Posterior vena cava (tissue), 2 donors: ENCODE measurements around the gene ACER3. TPM values are rescaled to one million over a fixed set of nuclear protein-coding genes. Genes with fewer than 3 reads are reported as not detected.

Experiments used
- DNase-seq: peaks from one replicate; pipeline ENCODE4 v3.0.0-alpha.2; 2020; ENCODE audit warnings: low spot score
- intact Hi-C, 2 donors: fragments of 100-400 bp; cut with DNase I; formaldehyde crosslinking; loops; one replicate each; pipeline versions ENCODE4 v1.14.1 to v1.14.2; 2022 to 2023
- total RNA-seq, 2 donors: library from RNA; stranded (reverse); fragmentation: NEBNext Ultra II Directional; extraction: Animal tissue kit (Norgen Biotek cat#: 25700); gene quantifications; one replicate each; pipeline ENCODE4 v1.2.1, GENCODE V29; 2021
- donor health status: DM: yes; HTN: yes; CAD: no.
- donor health status: DM: yes; HTN: yes; CAD: no.

ACER3 gene
- total RNA-seq, 2 donors from 2014 or later, result 22.0 to 27.0 TPM

DNA sequence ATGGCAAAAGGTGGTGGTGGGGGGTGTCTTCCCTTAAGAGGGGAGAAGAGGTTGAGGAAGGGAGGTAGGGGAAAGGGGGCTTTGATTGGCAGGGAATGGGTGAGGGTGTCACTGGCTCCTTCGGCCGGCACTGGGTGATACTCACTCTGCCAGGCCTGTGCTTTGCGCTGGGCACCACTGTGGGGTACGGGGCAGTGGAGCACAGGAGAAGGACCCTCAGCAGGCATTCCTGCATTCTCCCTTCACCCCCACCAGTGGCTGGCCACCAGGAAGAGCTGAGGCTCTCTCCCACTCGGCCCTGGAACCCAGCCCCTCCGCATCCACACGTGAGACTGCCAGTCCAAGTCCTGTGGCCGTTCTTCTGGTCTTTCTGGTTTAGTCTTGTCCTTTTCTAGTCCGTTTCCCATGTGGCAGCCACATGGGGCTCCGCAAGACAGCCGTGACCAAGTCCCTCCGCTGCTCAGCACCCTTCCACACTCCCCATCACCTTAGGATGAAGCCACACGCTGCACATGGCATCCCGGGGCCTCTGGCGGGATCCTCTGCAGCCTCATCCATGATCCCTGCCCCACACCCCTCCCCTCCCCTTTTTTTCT, 214.0 kb downstream of the ACER3 start:
- intact Hi-C loops, result no loop called here
- DNase-seq, result peak; percentile 36

DNA sequence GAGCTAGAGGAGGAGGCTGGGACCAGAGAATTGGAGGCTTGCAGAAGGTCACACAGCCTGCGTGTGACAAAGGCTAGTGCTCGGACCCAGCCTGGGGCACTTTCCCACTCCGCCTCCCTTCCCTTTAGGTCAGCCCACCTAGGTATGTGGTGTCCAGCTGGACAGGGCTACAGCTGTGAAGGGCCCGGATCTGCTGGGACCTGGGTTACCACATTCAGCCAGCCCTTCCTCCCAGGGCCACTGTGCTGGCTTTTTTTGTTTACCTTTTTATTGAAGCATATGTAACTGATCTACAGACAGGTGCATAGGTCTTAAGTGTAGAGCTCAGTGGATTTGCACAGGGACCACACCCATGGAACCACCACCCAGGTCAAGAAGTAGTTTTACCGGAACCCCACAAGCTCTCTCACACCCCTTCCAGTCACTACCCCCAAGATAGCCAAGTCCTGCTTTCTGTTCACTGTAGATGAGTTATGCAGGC, 214.7 kb downstream of the ACER3 start:
- no peak for DNase-seq
- intact Hi-C loops, result no loop called here

Other genes starting within 250 kb of the ACER3 start
- gene LRRC32, start 190.2 kb upstream of the ACER3 start, total RNA-seq, result 100 to 1,000 TPM; 108 to 142 TPM
- gene TSKU, start 77.6 kb upstream of the ACER3 start, total RNA-seq, result 10 to 100 TPM; 64.0 to 77.6 TPM
- gene B3GNT6, start 173.5 kb downstream of the ACER3 start, total RNA-seq, result not detected
- 10 to 100 TPM; 14.4 to 23.4 TPM for gene CAPN5, start 206.1 kb downstream of the ACER3 start, total RNA-seq
- gene OMP, start 241.9 kb downstream of the ACER3 start, total RNA-seq, result under 1 TPM in 1 of 2 donors, not detected in 1; 0.76 TPM